Measurements from ENCODE around the gene TSR3.

DNA sequence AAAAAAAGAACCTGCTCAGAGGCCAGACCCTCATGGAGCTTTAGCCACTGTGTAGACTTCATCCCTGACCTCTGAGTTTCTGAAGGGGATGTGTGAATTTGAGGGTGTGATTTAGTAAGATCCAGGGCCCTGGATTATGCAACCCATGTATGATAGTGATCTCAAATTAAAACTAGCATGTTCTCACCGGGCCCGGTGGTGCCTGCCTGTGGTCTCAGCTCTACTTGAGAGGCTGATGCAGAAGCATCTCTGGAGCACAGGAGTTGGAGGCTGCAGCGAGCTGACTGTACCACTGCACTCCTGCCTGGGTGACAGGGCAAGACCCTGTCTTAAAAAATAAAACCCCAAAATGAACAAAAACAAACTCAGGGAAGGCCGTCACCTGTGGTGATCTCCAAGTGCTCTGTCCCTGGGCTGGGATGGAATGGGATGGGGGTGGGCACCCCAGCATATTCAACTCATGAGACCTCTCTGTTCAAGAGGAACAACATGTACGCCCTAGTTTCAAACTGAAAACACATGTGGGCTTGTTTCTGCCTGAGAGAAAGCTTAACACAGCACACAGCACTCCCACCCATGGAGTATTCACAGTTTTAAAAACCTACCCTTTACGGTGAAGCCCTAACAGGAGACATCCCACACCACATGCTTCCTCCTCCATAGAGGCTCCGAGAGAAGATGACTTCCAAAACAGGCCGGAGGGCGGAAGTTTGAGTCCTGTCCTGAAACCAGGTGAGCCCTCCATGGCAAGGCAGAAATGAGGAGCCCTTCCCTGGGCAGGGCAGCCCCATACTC lies 30.1 kb upstream of the TSR3 start:
- TF ChIP-seq POLR2AphosphoS5 (IDR thresholded peaks at IDR 0.05), result no peak
- TF ChIP-seq POLR2A (IDR thresholded peaks at IDR 0.05; ENCODE audit: low read depth), result no peak
